SKM-1 (cell line): ENCODE measurements around the gene CTSO.

Experiments used
- DNase-seq: peaks from one replicate; lab custom pipeline; 2025; ENCODE audit not compliant: unreplicated experiment; lab: John Stamatoyannopoulos, UW

Gene CTSO, protein sequence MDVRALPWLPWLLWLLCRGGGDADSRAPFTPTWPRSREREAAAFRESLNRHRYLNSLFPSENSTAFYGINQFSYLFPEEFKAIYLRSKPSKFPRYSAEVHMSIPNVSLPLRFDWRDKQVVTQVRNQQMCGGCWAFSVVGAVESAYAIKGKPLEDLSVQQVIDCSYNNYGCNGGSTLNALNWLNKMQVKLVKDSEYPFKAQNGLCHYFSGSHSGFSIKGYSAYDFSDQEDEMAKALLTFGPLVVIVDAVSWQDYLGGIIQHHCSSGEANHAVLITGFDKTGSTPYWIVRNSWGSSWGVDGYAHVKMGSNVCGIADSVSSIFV

DNA sequence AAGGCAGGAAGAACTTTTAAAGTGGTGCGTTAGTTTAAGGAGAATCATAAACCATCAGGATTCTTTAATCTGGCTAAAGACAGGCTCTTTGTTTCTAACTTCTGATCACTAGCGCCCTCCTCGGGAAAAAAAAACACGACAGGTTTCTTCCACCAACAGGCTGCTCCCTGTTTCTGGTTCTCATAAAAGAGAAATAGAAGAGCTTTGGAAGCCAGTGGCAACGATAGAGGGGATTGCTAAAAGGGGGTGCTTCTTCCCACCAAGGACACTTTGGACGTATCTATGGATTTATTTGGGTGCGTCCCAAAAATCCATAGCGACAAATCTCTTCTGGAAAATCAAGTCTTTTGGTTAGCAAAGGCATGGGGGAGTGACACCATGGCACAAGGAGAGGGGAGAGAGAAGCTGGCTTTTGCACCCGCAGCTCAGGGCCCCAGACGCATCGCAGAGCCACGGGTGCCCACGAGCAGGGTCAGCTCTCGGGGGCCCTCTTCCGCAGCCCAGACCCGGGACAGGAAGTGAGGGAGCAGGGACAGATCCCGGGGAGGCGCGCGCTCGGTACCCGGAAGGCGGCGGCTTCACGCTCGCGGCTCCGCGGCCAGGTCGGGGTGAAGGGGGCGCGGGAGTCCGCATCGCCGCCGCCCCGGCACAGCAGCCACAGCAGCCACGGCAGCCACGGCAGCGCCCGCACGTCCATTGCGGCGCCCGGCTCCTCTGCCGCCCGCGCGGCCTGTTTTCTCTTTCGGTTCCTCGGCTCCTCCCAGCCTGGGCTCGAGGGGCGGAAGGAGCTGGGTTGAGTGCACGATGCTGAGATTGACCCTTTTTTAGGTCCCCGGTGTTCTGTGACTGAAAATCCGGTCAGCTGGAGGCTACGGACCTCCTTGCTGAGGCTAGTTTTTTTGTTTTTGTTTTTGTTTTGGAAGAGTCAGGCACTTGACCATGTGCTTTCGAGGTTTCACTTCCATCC, at the start of gene CTSO:
TSS of gene CTSO (minus strand) at position 716 of the 967 bp plus-strand sequence. CDS start at position 697, 19 bp downstream.
- DNase-seq, result peak; percentile 70

DNA sequence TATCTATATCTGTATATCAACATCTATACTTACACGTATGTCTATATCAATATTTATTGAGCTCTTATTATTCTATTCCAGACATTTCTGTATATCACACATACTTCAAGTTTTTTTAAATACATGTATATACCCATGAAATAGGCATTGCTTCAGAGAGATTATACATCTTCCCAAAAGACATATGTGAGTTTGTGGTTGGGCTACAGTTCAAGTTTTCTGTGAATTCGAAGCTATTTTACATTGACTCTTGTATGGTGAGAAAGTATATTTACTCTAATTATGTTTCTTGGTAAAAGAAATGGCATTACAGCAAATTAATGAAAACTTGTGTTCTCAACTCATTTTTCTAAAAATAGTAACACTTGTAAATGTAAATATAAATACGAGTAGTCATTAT, 46.8 kb upstream of the CTSO start:
- no peak for DNase-seq

DNA sequence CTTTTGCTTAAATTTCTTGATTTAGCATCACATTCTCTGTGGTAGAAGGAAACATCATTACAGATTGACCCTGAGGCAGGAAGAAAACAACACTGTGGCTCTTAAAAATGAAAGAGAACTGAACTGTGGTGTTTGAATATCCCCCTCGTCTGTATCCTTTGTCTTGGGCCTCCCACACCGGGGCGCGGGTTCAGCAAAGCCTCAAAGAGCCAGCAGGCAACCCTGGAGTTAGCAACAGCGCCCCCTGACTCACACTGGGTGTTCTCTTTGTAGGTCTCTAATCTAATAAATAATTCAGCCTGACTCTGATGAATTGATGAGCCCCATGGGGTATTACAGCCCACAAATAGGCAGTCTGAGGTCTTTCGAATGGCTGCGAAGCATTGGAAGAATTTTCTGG, 46.1 kb upstream of the CTSO start:
- no peak for DNase-seq

DNA sequence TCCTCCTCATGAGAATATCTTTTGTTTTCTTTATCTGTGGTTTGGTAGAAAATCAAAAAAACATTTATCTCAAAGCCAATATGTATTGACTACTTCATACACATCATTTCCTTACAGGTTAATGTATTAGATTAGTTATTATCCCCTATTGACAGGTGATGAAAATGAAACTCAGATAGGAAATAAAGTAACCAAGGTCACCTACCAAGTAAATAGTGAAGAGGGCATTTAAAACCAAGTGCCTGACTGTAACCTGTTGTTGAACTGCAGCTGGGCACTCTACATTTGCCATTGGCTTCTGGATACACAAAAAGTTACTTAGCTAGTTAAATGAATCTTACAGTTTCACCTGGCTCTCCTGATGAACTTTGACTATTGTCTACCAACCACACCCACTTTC, 41.4 kb upstream of the CTSO start:
- no peak for DNase-seq

DNA sequence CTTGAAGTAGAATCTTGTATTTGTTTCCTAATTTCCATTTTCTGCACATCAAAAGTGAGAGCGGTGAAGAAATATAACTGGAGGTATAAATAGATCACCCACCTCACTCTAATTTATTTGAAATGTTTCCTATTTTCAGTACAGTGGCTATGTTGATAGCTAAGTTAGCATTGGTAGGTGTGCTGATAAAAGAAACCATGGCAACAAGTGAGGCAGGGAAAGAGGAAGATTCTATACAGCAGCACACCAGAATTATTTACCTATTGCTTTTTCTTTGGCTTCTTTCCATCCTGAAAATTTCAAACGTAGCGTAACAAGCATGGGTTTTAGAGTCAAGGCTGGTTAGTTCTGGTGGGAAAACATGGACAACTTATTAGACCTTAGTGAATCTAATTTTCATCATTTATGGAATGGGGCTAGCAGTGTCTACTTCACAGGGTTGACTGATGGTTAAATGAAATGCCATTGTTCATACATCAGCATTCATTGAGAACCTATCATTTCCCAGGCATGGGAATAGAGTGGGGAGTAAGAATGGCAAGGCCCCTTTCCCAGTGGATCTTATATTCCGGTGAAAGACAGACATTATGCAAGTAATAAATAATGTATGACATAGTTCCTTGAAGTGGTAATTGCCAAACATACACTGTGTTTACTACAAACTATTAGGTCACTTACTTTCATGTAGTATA, 30.6 kb upstream of the CTSO start:
- no peak for DNase-seq

DNA sequence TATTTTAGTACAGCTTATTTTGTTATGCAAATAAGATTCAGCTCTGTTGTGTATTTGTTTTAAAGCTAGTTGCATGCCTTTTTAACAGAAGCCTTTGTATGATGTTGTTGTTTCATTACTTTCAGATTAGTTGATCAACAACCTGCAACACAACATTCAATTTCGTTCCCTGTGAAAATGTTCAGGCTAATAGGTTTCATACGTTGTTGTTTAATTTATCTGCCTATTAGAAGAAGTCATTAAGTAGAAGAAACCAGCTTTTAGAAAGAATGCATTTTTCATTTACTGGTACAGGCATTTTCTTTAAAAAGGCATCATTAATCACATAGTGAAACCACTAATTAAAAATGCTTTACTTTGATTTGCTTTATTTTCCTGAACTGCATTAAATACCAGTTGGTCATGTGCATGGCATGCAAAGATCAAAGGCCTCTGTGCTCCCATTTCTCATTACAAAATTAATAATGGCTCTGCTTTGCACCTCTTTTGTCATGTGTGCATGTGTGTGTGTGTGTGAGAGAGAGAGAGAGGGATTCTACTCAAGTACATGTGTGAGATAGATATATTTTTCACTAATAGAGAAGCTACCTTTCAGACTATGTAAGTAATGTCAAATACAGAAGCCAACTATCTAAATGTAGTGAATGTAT, 29.2 kb upstream of the CTSO start:
- DNase-seq, result no peak

DNA sequence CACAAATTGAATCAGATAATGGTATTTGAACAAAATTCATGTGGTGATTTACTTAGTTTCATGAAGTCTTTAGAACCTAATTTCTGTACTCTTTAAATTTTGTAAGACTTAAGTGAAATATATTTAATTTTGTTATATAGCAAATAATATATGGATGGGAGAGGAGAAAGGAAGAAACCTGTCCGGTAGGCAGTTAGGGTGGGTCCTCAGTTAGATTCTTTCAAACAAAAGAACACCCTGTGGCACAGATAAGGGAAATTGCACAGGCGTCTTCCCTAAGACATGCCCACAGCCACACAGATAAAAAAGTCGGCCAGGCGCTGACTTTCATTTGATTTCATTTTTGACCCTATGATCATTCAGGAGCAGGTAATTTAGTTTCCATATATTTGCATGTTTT, 25.1 kb upstream of the CTSO start:
- no peak for DNase-seq

DNA sequence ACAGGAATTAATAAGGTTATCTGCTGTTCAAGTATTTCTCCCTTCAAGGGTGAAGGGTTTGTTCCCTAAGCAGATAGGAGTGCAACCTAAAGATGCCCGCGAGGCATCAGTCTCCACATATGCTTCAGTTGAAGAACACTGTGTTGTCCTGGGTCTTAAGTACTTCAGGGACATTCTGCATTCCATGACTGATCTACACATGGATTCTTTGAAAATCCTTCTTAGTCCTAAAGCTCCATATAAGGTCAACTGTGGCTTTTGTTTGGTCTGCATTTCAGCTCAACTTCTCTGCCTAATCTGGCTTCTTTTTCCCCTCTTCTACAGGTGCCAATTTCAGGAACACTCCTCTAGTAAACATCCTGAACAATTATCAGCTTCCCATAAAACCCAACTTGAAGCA, 21.8 kb upstream of the CTSO start:
- DNase-seq, result no peak

DNA sequence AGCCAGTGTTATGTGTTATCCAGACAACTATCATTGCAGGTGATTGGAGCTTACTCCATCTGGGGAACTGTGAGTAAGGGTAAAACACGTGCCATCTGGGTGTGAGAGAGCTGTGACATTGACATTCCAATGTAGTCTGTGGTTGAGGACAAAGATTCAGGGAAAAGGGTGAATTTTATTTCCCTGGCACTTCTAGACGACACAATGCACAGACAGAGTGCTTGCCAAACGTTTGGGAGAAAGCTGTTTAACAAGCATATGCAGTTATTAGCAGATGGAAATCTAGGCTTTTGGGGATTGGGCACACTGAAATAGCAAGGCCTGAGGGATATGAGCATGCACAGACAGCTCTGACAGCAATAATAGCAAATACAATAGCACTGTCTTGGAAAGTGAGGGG, 21.3 kb upstream of the CTSO start:
- no peak for DNase-seq

DNA sequence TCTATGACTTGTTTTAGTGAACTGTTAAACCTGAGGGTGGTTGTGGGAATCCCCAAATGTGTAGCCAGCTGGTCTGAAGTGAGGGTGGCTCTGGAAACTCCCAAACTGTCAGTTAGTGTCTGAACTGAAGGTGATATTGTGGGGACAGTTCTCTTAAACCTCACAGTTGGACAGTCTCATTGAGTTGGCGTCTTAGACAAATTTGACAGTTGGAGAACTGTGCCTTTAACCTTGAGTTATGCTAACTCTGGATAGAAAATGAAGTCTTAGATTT, 20.7 kb upstream of the CTSO start:
- no peak for DNase-seq

DNA sequence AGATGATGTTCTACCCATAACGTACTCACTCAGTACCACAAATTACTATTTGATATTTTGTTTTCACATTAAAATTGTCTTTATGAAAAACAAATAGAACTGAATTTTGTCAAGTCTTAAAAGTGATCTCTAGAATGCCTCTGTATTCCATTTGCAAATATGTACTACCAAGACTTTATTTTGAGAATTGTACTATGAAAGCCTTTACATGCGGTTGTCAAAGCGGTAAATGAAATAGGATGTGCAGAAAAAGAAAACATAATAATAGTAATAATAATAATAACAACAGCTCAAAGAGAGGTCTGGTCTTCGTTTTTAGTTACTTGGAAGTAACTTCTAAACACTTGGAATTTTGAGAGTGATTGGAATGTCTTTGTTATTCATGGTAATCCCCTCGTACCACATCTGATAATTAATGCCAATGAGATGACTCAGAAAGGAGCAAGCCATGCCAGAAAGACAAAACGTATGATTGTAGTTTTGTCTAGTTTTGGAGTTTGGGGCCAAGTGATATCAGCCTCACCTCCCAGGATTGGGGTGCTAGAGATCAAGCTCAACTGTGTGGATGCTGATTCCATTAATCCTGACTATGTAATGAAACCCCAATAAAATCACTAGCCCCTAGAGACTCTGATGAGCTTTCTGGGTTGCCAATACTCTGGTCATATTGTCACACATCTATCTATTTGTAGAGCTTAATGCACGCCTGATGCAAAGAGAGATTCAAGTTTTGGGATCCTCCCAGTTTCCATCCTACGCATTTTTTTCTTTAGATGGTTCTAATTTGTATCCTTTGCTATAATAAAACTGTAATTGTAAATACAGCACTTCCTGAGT, 20.2 kb upstream of the CTSO start:
- DNase-seq, result no peak

DNA sequence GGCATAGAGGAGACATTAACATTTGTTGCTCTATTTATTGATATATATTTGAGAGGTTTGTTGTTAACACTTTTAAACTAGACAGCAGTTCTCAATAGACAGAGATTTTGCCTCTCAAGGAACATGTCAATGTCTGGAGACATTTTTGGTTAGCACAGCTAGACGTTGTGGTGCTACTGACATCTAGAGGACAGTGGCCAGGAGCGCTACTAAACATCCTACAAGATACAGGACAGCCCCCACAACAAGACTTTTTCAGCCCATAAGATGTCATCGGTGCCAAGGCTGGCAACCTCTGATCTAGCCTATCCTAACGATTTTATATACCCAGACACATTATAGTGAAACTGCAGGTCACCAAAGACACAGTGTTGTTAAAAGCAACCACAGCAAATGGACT, 18.4 kb upstream of the CTSO start:
- DNase-seq, result no peak

DNA sequence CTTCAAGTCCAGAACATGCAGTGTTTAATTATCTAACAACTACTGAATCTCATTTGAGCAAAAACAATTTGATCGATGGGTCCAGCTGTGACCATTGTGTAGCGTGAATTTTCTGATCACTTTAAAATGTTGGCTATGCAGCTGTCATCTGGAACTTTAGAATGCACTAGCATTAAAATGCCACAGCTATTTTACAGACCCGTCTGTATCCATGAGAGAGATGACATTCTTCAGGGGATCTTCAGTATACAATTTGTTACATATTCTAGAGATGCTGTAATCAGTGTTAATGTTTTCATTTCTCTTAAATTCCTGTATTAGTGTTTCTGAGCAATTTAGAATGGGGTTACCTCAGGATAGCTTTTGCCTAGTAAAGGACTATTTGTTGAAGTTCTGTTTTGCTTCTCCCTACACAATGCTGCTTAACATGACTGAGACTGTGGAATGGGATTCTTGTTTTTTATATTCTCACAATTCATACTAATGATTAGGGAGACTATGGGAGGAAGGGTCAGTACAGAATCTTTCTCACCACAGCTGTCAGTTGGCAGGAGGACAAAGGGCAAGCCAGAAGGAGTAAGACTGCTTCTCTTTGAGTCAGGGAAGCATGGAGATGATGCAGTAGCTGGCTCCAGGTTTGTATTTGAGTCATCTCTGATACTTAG, 13.2 kb upstream of the CTSO start:
- no peak for DNase-seq

DNA sequence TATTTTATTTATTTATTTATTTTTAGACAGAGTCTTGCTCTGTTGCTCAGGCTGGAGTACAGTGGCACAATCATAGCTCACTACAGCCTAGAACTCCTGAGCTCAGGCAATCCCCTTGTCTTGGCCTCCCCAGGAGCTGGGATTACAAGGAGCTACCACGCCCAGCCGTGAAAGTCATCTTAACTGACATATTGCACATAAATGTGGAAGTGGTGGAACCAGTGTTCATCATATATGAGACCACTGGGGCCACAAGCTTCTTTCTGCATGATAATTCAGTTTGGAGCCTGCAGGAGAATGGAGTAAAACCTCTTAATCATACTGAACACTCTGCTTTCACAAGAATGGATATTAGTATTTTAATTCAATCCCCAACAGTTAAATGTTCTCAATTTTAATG, 12.5 kb upstream of the CTSO start:
- DNase-seq, result no peak

DNA sequence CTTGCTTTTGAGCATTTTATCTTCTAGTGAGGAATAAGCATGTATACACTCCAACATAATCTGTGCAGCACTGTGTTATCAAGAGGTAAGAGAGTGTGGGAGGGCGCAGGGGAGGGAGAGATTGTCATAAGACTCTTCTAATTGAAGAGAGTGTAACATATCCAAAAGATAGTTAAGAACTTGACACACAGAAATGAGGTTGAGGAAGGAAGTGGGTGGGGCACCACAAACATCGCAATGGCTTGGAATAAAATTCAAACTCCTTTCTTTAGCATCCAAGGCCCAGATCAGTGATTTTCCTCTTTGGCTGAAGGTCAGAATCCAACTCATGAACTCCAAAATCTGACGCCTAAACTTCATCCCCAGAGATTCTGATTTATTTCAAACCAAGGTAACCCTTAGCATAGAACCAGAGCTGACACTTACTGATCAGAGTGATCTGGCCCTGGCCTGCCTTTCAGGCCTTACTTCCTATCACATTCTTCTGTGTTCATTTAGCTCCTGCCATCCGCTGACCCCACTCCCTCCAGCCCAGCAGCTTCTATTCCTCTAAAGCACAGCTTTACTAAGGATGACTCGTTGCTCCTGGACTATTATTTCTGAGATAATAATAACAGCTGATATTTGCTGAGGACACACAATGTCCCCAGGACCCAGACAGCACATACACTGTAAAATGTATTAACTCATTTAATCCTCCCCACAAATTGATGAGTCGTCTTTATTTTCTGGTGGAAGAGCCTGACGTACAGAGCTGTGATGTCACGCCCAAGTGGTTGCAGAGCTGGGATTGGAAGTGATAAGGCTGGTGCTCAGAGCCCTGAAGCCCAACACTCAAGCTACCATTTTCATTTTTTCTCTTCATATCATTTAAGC, 10.6 kb upstream of the CTSO start:
- no peak for DNase-seq

DNA sequence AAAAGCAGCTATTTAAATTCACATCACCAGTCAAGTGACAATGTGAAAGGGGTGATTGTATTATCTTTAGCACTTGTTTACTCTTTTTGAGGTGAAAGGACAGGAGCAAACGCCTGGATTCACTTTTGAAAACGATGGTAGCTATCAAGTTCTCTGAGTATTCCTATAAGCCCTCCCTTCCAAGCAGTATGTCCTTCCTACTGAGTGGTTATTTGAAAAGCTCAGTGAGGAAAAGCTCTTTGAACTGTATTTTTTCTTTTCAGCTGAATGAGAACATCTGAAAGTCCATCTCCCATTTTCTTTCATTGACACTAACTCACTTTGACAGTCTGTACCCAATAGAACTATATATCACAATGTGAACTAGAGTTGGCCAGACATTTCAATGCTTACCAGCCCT, 9.1 kb upstream of the CTSO start:
- DNase-seq, result no peak

DNA sequence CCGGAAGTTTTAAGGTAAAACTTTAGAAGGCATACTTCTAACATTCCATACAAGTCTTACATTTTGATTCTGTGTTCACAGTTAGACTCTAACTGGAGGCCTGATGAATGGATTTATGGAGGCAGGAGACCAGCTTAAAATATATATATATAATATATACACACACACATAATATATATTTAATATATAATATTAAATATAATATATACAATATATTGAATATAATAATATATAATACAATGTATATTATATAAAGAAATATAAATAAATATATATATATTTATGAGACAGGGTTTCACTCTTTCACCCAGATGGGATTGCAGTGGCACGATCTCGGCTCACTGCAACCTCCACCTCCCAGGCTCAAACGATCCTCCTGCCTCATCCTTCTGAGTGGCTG, 7.9 kb upstream of the CTSO start:
- DNase-seq, result no peak

DNA sequence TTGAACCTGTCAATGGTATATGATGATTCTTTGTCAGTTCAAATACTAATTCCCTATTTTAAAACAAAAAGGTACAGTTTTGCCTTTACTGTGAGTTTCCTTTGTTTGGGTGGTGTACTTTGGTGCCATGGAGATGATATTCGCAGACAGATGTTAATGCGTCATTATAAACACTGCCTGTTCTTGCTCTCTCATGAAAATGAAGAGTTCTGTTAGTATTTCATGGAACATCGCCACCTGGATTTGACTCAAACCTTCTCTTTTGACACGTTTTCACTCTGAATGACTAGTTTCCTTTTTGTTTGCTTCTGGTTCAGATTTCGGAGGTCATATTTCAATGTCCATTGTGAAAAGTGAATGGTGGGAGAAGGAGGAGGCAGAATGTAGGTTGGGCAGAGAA, 6.9 kb upstream of the CTSO start:
- DNase-seq, result no peak

DNA sequence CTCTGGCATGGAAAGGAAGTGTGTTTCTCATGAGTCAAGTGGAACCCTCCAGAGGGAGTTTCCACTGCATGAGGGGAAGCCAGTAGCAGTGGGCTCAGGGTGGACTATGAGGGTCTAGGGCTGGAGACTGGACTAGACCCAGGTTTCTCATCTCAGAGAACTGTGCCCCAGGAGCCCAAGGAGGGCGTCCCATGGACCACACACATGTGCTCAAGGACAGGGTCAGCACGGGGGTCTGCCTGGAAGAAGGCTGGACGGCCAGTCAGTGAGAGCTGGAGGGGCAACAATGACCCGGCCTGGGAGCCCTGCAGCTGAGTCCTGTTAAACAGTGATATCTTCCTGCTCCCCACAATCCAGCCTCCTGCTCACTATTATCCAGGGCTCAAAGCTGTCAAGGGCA, 5.8 kb upstream of the CTSO start:
- no peak for DNase-seq
